Ishikawa (cell line): ENCODE results near the gene MAML2.

Experiments
- CEBPB ChIP-seq: IDR thresholded peaks from 2 replicates; pipeline ENCODE4 v1.6.1; 2012
- CREB1 ChIP-seq: IDR thresholded peaks from 2 replicates; pipeline ENCODE4 v1.6.1; 2012; ENCODE audit warnings: low read depth
- EGR1 ChIP-seq: IDR thresholded peaks from 2 replicates; pipeline ENCODE4 v1.6.1; 2012
- EP300 ChIP-seq: IDR thresholded peaks from 2 replicates; pipeline ENCODE4 v1.6.1; 2012; ENCODE audit warnings: borderline replicate concordance
- FOXM1 ChIP-seq: IDR thresholded peaks from 2 replicates; pipeline ENCODE4 v1.6.1; 2012; ENCODE audit warnings: low read depth, borderline replicate concordance
- MAX ChIP-seq: IDR thresholded peaks from 2 replicates; pipeline ENCODE4 v1.6.1; 2012
- NFIC ChIP-seq: IDR thresholded peaks from 2 replicates; pipeline ENCODE4 v1.6.1; 2012
- RAD21 ChIP-seq: IDR thresholded peaks from 2 replicates; pipeline ENCODE4 v1.6.1; 2012; ENCODE audit warnings: low read depth
- REST ChIP-seq: IDR thresholded peaks from 2 replicates; pipeline ENCODE4 v1.6.1; 2012; ENCODE audit warnings: low read depth, mild to moderate bottlenecking
- TAF1 ChIP-seq: IDR thresholded peaks from 2 replicates; pipeline ENCODE4 v1.6.1; 2012; ENCODE audit warnings: low read depth, mild to moderate bottlenecking
- TCF12 ChIP-seq: IDR thresholded peaks from 2 replicates; pipeline ENCODE4 v1.6.1; 2012; ENCODE audit warnings: low read depth
- TEAD4 ChIP-seq: IDR thresholded peaks from 2 replicates; pipeline ENCODE4 v1.6.1; 2012
- USF1 ChIP-seq: IDR thresholded peaks from 2 replicates; pipeline ENCODE4 v1.6.1; 2012
- YY1 ChIP-seq: IDR thresholded peaks from 2 replicates; pipeline ENCODE4 v1.6.1; 2012; ENCODE audit warnings: low read depth
- ZBTB7A ChIP-seq: IDR thresholded peaks from 2 replicates; pipeline ENCODE4 v1.6.1; 2012; ENCODE audit warnings: low read depth

MAML2 gene

GRCh38 chr11:96200243-96200642, 142.8 kb downstream of the MAML2 start:
- TF ChIP-seq REST (no peak), TEAD4 (no peak), TCF12 (no peak), FOXM1 (no peak), TAF1 (no peak), USF1 (no peak), NFIC (no peak), ZBTB7A (no peak), CREB1 (no peak), CEBPB (no peak), EGR1 (no peak), EP300 (no peak), YY1 (no peak), RAD21 (no peak), MAX (no peak)

- TF ChIP-seq FOXM1: no peak
- no peak for TF ChIP-seq TAF1
- TF ChIP-seq TEAD4: no peak
- 0 out of 2 replicates have a peak, but pooled peaks have one; percentile 33 for TF ChIP-seq NFIC
- TF ChIP-seq EGR1: no peak
- no peak for TF ChIP-seq CREB1
- TF ChIP-seq YY1: no peak
Measured at GRCh38 chr11:96199563-96200025, 143.4 kb downstream of the MAML2 start.

GRCh38 chr11:96197801-96198701, 144.9 kb downstream of the MAML2 start:
- TF ChIP-seq REST: no peak
- TF ChIP-seq NFIC: no peak
- TF ChIP-seq YY1: no peak
- no peak for TF ChIP-seq ZBTB7A
- no peak for TF ChIP-seq FOXM1
- TF ChIP-seq USF1: no peak
- no peak for TF ChIP-seq TAF1
- TF ChIP-seq EP300: no peak
- TF ChIP-seq TCF12: no peak

- no peak for TF ChIP-seq RAD21
- no peak for TF ChIP-seq FOXM1
- TF ChIP-seq EGR1: no peak
- no peak for TF ChIP-seq EP300
- no peak for TF ChIP-seq CREB1
- TF ChIP-seq CEBPB: no peak
- no peak for TF ChIP-seq TAF1
- no peak for TF ChIP-seq ZBTB7A
- no peak for TF ChIP-seq REST
- no peak for TF ChIP-seq TCF12
- TF ChIP-seq USF1: no peak
- no peak for TF ChIP-seq TEAD4
- TF ChIP-seq YY1: no peak
- TF ChIP-seq MAX: no peak
- no peak for TF ChIP-seq NFIC
Measured at GRCh38 chr11:96197103-96197502, 145.9 kb downstream of the MAML2 start.
